ENCODE measurements around the gene EPN3. TPM values are rescaled to one million over a fixed set of nuclear protein-coding genes. Genes with fewer than 3 reads are reported as not detected.

The EPN3 gene
- polyA plus RNA-seq, 1 donor from 2014 or later: not detected

DNA sequence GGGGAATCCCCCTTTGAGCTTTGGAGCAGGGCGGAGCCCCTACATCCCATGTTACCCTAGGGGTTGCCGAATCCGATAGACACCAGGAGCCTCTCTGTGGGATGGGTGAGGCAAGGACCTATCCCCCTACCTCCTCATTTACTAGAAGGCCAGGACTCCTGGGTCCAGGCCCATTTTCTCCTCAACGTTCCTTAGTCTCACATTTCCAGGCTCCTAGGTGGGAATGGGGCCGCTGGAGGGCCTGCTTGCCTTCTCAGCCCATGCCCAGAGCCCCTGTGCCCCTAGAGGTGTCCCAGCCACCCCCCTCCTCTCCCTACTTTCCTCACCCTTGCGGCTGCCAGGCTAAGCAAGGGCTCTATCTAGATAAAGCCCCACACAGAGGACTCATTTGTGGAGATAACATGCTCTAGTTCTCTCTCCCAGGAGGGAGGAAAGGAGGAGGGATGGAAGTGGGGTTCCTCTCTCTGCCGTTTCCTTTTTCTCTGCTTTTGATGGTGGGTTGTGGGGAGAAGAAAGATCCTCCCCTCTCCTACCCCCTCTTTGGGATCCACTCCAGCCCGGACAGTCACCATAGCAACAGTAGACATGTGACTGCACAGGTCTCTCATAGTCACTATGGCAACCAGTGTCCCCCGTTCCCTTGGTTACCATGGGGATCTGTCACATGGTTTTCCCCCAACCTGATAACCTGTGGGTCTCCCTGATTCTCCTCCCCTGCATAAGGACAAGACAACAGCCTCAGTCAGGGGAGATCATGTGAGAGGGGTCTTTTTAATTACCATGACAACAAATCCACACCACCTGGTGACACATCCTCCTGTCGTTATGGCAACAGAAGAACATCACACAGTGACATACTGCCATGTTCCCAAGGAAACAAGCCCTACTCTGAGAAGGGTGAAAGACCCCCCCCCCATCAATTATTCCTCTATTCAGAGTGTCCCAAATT lies 33.1 kb downstream of the EPN3 start:
- no peaks in the 10 kb centered on the region for H3K79me2 ChIP-seq (replicated peaks; ENCODE audit: insufficient read depth, low read length)
- H2AFZ ChIP-seq (ENCODE audit: low read depth, low read length): no peak overlapping the region
- peak overlapping the region; percentile 71 for H3K4me2 ChIP-seq (ENCODE audit: low read length)
- peak overlapping the region; percentile 65 for H3K9ac ChIP-seq (ENCODE audit: low read length)
- no peaks in the 10 kb centered on the region for H3K9me3 ChIP-seq (ENCODE audit: low read length)
- H3K27me3 ChIP-seq (ENCODE audit: insufficient read depth, low read depth, low read length): peaks cover 24% of the 10 kb centered on the region
- no peaks in the 10 kb centered on the region for H3F3A ChIP-seq (ENCODE audit: insufficient read depth, low read length, poor library complexity, severe bottlenecking)
- H3K27ac ChIP-seq (ENCODE audit: low read length): peak overlapping the region; percentile 94
- no peaks in the 10 kb centered on the region for H3K36me3 ChIP-seq (ENCODE audit: insufficient read depth, low read length)
- H3K9me2 ChIP-seq (ENCODE audit: insufficient read depth, low read length): no peaks in the 10 kb centered on the region
- H3K4me3 ChIP-seq (ENCODE audit: low read length): peak overlapping the region; percentile 87
- H4K20me1 ChIP-seq (ENCODE audit: insufficient read depth): no peaks in the 10 kb centered on the region
- TF ChIP-seq, protein P1, sequence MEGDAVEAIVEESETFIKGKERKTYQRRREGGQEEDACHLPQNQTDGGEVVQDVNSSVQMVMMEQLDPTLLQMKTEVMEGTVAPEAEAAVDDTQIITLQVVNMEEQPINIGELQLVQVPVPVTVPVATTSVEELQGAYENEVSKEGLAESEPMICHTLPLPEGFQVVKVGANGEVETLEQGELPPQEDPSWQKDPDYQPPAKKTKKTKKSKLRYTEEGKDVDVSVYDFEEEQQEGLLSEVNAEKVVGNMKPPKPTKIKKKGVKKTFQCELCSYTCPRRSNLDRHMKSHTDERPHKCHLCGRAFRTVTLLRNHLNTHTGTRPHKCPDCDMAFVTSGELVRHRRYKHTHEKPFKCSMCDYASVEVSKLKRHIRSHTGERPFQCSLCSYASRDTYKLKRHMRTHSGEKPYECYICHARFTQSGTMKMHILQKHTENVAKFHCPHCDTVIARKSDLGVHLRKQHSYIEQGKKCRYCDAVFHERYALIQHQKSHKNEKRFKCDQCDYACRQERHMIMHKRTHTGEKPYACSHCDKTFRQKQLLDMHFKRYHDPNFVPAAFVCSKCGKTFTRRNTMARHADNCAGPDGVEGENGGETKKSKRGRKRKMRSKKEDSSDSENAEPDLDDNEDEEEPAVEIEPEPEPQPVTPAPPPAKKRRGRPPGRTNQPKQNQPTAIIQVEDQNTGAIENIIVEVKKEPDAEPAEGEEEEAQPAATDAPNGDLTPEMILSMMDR (IDR thresholded peaks at IDR 0.05; ENCODE audit: poor library complexity, severe bottlenecking): no peak
- no peak for TF ChIP-seq EZH2 (IDR thresholded peaks at IDR 0.05; ENCODE audit: borderline replicate concordance, insufficient read depth, low read length, poor library complexity, severe bottlenecking)
- TF ChIP-seq RAD21 (conservative IDR thresholded peaks at IDR 0.05): no peak
- TF ChIP-seq EP300 (conservative IDR thresholded peaks at IDR 0.05; ENCODE audit: poor library complexity, severe bottlenecking): peak; percentile 93
- no peak for TF ChIP-seq SMC3 (conservative IDR thresholded peaks at IDR 0.05; ENCODE audit: poor library complexity)
- TF ChIP-seq MXI1 (conservative IDR thresholded peaks at IDR 0.05; ENCODE audit: poor library complexity, severe bottlenecking): peak; percentile 98
- peak; percentile 81 for TF ChIP-seq POLR2AphosphoS5 (IDR thresholded peaks at IDR 0.05)
- TF ChIP-seq REST (IDR thresholded peaks at IDR 0.05; ENCODE audit: borderline replicate concordance): peak; percentile 76
- no peak for TF ChIP-seq TAF1 (IDR thresholded peaks at IDR 0.05; ENCODE audit: low read depth)

GRCh38 chr17:50566886-50567285 lies 34.4 kb downstream of the EPN3 start:
- Histone ChIP-seq H3K79me2 (replicated peaks; ENCODE audit: insufficient read depth, low read length) (no peaks in the 10 kb centered on the region), H3K4me3 (ENCODE audit: low read length) (peak overlapping the region; percentile 87), H3K4me2 (ENCODE audit: low read length) (peak overlapping the region; percentile 37), H3K27me3 (ENCODE audit: insufficient read depth, low read depth, low read length) (peaks cover 15% of the 10 kb centered on the region), H3K9ac (ENCODE audit: low read length) (peak overlapping the region; percentile 65), H4K20me1 (ENCODE audit: insufficient read depth) (no peaks in the 10 kb centered on the region), H3K9me3 (ENCODE audit: low read length) (no peaks in the 10 kb centered on the region), H2AFZ (ENCODE audit: low read depth, low read length) (no peak overlapping the region), H3K36me3 (ENCODE audit: insufficient read depth, low read length) (no peaks in the 10 kb centered on the region), H3F3A (ENCODE audit: insufficient read depth, low read length, poor library complexity, severe bottlenecking) (no peaks in the 10 kb centered on the region), H3K9me2 (ENCODE audit: insufficient read depth, low read length) (no peaks in the 10 kb centered on the region), H3K27ac (ENCODE audit: low read length) (peak overlapping the region; percentile 94)
- TF ChIP-seq SMC3 (conservative IDR thresholded peaks at IDR 0.05; ENCODE audit: poor library complexity) (no peak), EZH2 (IDR thresholded peaks at IDR 0.05; ENCODE audit: borderline replicate concordance, insufficient read depth, low read length, poor library complexity, severe bottlenecking) (no peak), MXI1 (conservative IDR thresholded peaks at IDR 0.05; ENCODE audit: poor library complexity, severe bottlenecking) (no peak), EP300 (conservative IDR thresholded peaks at IDR 0.05; ENCODE audit: poor library complexity, severe bottlenecking) (no peak), POLR2AphosphoS5 (IDR thresholded peaks at IDR 0.05) (no peak), RAD21 (conservative IDR thresholded peaks at IDR 0.05) (no peak)
- TF ChIP-seq, protein P1 (IDR thresholded peaks at IDR 0.05; ENCODE audit: poor library complexity, severe bottlenecking): no peak
